IPS-NIHi7 (cell line): Measurements from ENCODE around the gene PPM1H.

Experiments
- DNase-seq: peaks from one replicate; pipeline ENCODE4 v3.0.0; 2012; ENCODE audit warnings: mixed read lengths; ENCODE audit errors: extremely low spot score

Gene PPM1H

GRCh38 chr12:62873826-62874448 lies 61.0 kb downstream of the PPM1H start:
- DNase-seq = no peak

DNA sequence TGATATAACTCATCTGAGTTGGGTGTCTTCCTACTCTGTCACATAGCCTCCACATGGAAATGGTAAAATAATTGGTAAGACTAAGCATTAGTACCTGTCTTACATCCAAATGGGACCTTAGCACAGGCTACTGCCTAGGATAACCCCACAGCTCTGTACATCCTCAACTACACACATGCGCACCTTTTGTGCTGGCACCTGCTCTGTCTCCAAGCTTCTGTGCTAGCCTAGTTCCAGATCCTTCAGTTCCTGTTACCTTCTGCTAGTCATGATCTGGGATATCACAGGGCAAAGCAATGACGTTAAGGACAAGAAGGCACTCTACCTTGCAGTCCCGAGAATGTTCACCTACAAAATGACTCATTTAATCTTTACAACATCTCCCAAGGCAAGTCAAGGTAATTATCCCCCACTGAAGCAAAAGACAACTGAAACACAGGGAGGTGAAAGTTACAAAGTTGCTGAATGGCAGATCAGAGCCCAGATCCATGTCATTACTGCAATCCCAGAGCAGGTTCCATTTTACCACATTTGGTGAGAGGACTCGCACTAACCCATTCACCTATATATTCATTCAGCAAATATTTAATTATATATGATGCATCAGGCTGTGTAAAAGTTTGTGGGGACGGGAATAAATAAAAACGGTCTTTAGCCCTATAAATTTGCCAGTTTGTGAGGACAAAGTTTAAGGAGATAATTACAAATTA lies 61.7 kb downstream of the PPM1H start:
- DNase-seq = no peak

DNA sequence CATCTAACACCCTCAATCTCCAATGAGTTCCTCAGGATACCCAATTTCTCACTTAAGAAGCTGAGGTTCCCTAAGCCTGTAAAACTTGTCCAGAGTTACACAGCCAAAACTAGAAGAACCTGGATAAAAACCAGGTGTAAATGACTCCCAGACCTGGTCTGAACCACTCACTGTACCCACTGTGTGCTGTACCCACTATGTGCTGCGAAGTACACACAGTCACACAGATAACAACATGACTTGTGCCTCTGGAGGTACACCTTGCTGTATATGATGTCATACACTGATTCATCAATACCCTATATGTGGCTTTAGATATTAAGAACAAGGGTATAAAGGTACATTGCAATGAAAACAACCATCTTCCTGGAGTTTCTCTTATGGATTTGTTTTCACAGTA lies 66.1 kb downstream of the PPM1H start:
- DNase-seq = no peak

- peak; percentile 57 for DNase-seq
These were observed 68.4 kb downstream of the PPM1H start for GRCh38 chr12:62866451-62867082.

- DNase-seq = peak; percentile 52
These were observed 69.0 kb downstream of the PPM1H start for GRCh38 chr12:62865937-62866336.

DNA sequence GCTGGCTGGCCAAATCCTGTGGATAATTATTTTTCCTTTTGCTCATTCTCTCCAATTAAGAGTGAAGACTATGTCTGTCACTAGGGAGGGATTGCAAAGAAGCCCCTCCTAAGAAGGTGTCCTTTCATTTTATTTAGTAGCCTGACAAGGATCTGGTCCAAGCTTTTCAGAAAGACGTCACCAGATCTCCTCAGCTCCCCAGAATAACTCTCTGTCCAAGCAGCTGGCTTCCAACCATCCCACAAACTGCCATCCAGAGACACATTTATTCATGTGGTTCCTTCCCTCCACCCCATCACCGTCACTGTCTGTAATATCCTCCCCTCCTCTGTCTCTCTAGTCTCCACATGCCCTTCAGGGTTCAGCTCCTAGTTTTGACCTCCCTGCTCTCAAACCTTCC lies 69.9 kb downstream of the PPM1H start:
- DNase-seq = no peak

DNA sequence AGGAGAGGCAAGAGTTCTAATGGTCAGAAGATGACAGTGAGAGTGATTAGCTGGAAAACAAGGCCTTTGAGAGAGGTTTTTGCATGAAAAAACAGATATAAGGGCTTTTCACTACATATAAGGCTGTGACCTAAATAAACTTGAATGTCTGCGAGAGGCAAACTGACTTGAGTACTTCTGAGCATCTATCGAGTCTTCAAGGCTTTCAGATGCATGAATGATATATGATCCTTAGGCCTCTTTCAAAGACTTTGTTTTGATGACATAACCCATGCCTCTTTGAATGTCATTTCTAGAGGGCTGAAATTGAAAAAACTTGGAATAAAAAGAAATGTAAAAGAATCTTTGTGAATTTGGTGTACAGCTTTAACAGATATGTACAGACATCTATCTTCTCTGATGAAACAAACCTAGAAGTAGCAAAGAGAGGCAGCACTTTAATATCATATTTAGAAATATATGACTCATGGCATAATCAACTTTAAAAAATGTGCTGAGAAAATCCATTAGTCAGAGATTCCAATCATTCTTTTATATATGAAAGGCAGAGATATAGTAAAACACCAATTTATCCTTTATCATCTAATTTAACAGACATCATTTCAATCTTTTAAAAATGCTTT lies 72.6 kb downstream of the PPM1H start:
- DNase-seq = no peak

- no peak for DNase-seq
These were observed 73.4 kb downstream of the PPM1H start for GRCh38 chr12:62861586-62861985.

DNA sequence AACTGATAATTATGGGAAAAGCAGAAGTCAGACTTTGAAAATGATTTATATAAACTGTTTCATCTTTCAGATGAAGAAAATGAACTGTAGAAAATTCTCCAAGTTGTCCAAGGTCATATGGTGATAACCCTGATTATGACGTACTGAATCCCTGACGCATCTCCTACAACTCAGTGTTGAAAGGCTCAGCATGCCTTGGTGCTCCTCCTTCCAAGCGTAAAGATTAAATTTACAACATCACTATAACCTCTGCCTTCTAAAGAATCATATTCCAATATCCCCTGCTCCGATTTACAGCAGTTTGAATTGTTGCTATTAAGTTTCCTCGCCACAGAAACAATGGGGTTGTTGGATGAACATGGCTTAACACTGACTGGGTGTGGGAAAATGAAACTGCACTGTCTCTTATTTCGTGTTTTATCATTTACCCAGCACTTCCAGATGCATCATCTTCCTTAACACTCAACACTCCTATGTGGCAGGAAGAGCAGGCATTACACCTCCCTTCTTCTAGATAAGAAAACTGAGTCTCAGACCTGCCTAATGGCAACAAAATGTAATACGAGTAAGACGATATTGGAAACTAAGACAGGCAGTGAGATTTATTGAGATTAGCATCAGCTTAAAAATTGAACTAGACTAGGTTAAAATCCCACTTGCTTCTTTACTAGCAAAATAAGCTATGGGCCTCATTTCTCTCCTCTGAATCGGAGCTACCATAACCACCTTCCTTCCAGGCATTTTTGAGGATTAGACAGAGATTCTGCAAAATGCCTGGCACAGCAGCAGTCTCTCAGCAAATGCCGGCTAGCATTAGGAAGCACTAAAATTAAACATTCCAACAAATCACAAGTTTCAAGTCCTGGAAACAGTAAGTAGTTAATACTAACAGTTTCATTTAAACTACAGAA lies 74.2 kb downstream of the PPM1H start:
- no peak for DNase-seq

GRCh38 chr12:62860020-62860419 lies 74.9 kb downstream of the PPM1H start:
- DNase-seq = no peak

DNA sequence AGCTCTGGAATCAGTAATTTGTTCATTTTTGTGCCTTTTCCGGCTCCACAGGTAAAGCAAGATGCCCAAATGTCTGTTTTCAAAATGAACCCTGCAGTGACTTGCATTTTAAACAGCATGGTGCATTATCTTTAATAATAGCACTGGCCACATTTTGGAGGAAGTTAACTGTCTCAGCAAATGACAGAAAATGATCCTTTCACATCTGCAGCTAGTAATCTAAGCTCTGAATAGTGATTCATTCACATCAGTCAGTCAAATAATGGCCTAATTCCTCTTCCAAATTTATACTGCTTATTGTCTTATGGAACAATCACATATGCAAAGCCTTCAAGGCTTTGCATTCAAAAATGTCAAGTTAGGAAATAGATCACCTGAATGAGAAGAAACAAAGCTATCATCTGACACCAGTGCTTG lies 75.6 kb downstream of the PPM1H start:
- DNase-seq = no peak

GRCh38 chr12:62856454-62856853 lies 78.5 kb downstream of the PPM1H start:
- no peak for DNase-seq

- DNase-seq = no peak
These were observed 80.9 kb downstream of the PPM1H start for GRCh38 chr12:62854024-62854423.

DNA sequence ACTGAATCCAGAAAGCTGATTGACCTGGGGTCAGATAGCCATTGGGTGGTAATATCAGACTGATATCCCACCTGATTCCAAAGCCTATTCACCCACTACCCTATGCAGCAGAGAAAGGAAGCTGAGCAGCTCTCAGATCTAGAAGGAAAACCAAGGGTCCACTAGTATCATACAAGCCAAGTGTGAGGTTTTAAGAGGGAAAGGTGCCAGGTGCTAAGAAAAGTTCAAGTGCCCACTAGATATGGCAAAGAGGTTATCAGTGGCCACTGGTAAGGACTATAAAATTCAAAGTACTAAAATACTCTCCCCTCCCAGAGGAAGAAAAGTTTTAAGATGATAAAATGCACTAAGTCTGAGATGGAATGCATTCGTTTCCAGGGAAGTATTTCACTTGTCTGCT lies 85.6 kb downstream of the PPM1H start:
- DNase-seq = no peak

DNA sequence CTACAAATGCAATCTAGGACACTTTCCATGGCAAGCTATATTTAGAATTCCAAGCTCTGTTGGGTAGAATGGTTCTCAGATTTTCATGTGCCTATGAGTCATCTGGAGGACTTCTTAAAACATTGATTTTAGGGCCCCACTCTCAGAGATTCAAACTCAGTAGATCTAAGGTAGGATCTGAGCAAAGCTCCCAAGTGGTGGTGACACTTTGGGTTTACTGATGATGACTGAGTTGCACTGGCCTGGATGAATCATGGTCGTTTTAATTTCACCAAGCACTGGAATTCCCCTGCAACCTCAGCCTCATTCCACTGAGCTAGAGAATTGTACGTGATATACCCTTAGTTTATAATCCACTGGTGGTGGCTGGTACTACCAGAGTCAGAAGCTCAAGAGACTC lies 86.5 kb downstream of the PPM1H start:
- DNase-seq = no peak

- DNase-seq = no peak
These were observed 87.2 kb downstream of the PPM1H start for GRCh38 chr12:62847709-62848108.

DNA sequence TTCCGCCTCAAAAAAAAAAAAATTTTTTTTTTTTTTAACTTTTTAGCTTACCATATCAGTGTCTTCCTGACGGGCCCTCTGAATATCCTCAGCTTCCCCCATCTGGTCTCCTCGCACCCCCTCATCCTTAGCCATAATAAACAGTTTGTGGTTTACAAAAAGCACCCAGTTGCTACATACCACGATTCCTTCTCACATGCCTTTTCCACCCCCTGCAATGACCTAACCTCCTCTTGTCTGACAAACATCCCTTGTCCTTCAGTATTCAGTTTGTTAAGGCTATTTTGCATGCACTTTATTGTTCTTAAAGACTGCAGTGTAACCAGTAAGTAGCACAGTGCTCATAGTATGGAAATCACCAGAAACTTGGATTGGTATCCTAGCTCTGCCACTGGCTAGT lies 88.5 kb downstream of the PPM1H start:
- DNase-seq = no peak

GRCh38 chr12:62844915-62845314 lies 90.0 kb downstream of the PPM1H start:
- no peak for DNase-seq

GRCh38 chr12:62843716-62844115 lies 91.2 kb downstream of the PPM1H start:
- DNase-seq = no peak

GRCh38 chr12:62841846-62842245 lies 93.1 kb downstream of the PPM1H start:
- no peak for DNase-seq

DNA sequence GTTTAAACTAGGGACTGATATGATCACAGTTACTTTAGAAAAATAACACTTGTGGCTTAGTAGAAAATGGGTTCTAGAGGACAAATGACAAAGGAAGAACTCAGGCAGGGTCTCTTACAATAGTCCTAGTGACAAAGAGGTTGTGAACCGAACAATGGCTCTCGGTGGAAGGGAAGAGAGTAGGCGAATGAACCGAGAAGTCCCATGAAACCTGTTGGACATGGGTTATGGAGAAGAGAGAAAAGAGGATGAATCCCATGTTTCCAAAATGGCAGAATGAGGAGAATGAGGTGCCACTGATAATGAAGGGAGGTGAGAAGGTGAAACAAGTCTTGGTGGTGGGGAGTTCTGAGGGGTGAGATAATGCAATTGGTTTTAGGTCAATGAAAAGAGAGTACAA lies 94.1 kb downstream of the PPM1H start:
- DNase-seq = no peak
